SK-N-SH treated with all-trans-retinoic acid at 6 μM for 48 hours (cell line): ENCODE results near the gene TMLHE.

Experiments used
- ATAC-seq: fragments of 200-7000 bp; cut with Tn5 transposase; 3 replicates; pipeline ENCODE4 v1.9.1; 2020; ENCODE audit warnings: mild to moderate bottlenecking, moderate library complexity
- ARNTL ChIP-seq: fragments of 450-650 bp; formaldehyde crosslinking; IDR thresholded peaks from 2 replicates; pipeline ENCODE4 v1.5.0; 2020; ENCODE audit warnings: low read depth, mild to moderate bottlenecking, moderate library complexity, borderline replicate concordance
- CSDC2 ChIP-seq: fragments of 250-450 bp; sonication (Bioruptor Pico); IDR thresholded peaks from 2 replicates; pipeline ENCODE4 v1.5.0; 2020; ENCODE audit warnings: mild to moderate bottlenecking, moderate library complexity
- CSRNP3 ChIP-seq: fragments of 250-450 bp; sonication (Bioruptor Pico); IDR thresholded peaks from 2 replicates; pipeline ENCODE4 v1.5.1; 2021; ENCODE audit warnings: mild to moderate bottlenecking, moderate library complexity
- ESRRG ChIP-seq: fragments of 250-450 bp; sonication (Bioruptor Pico); IDR thresholded peaks from 2 replicates; pipeline ENCODE4 v1.6.1; 2021; ENCODE audit warnings: mild to moderate bottlenecking
- GLIS3 ChIP-seq: fragments of 250-450 bp; sonication (Bioruptor Pico); IDR thresholded peaks from 2 replicates; pipeline ENCODE4 v1.5.0; 2020; ENCODE audit warnings: mild to moderate bottlenecking, moderate library complexity
- ISL1 ChIP-seq: fragments of 250-450 bp; sonication (Bioruptor Pico); IDR thresholded peaks from 2 replicates; pipeline ENCODE4 v2.1.2; 2022; ENCODE audit warnings: mild to moderate bottlenecking, moderate library complexity
- OSR1 ChIP-seq: fragments of 250-450 bp; sonication (Bioruptor Pico); IDR thresholded peaks from 2 replicates; pipeline ENCODE4 v1.8.0; 2022; ENCODE audit warnings: moderate library complexity, mild to moderate bottlenecking, inconsistent platforms
- PATZ1 ChIP-seq: fragments of 250-450 bp; sonication (Bioruptor Pico); IDR thresholded peaks from 2 replicates; pipeline ENCODE4 v1.8.0; 2020; ENCODE audit warnings: mild to moderate bottlenecking, moderate library complexity, borderline replicate concordance
- RARB ChIP-seq: fragments of 250-450 bp; sonication (Bioruptor Pico); IDR thresholded peaks from 2 replicates; pipeline ENCODE4 v1.8.0; 2021; ENCODE audit warnings: mild to moderate bottlenecking, moderate library complexity
- SNAI2 ChIP-seq: fragments of 250-450 bp; sonication (Bioruptor Pico); IDR thresholded peaks from 2 replicates; pipeline ENCODE4 v1.5.0; 2020; ENCODE audit warnings: mild to moderate bottlenecking, moderate library complexity
- TCF4 ChIP-seq: fragments of 250-450 bp; sonication (Bioruptor Pico); IDR thresholded peaks from 2 replicates; pipeline ENCODE4 v1.8.0; 2021; ENCODE audit warnings: mild to moderate bottlenecking, moderate library complexity, borderline replicate concordance
- TOX ChIP-seq: fragments of 250-450 bp; sonication (Bioruptor Pico); IDR thresholded peaks from 2 replicates; pipeline ENCODE4 v1.8.0; 2021; ENCODE audit warnings: mild to moderate bottlenecking, moderate library complexity, borderline replicate concordance
- TSHZ2 ChIP-seq: fragments of 250-450 bp; sonication (Bioruptor Pico); IDR thresholded peaks from 2 replicates; pipeline ENCODE4 v1.5.0; 2020; ENCODE audit warnings: mild to moderate bottlenecking, moderate library complexity
- ZFP3 ChIP-seq: fragments of 250-450 bp; sonication (Bioruptor Pico); IDR thresholded peaks from 2 replicates; pipeline ENCODE4 v1.5.0; 2020; ENCODE audit warnings: mild to moderate bottlenecking, moderate library complexity
- ZFP30 ChIP-seq: fragments of 450-650 bp; formaldehyde crosslinking; IDR thresholded peaks from 2 replicates; pipeline ENCODE4 v1.5.0; 2022; ENCODE audit warnings: mild to moderate bottlenecking, moderate library complexity
- ZNF565 ChIP-seq: fragments of 450-650 bp; formaldehyde crosslinking; conservative IDR thresholded peaks from 2 replicates; pipeline ENCODE4 v1.5.0; 2020; ENCODE audit warnings: low read depth, mild to moderate bottlenecking, moderate library complexity
- ZNF70 ChIP-seq: fragments of 450-650 bp; formaldehyde crosslinking; IDR thresholded peaks from 2 replicates; pipeline ENCODE4 v1.5.0; 2020; ENCODE audit warnings: mild to moderate bottlenecking, moderate library complexity
- ZNF8 ChIP-seq: fragments of 450-650 bp; formaldehyde crosslinking; IDR thresholded peaks from 2 replicates; pipeline ENCODE4 v1.5.0; 2020; ENCODE audit warnings: mild to moderate bottlenecking, moderate library complexity
- TF ChIP-seq, protein P1 (sequence below): fragments of 250-450 bp; sonication (Bioruptor Pico); IDR thresholded peaks from 2 replicates; pipeline ENCODE4 v1.8.0; 2021; ENCODE audit warnings: low read depth, mild to moderate bottlenecking, moderate library complexity, borderline replicate concordance
- TF ChIP-seq, protein P2 (sequence below): fragments of 250-450 bp; sonication (Bioruptor Pico); IDR thresholded peaks from 2 replicates; pipeline ENCODE4 v1.5.1; 2020; ENCODE audit warnings: low read depth, mild to moderate bottlenecking, moderate library complexity

The TMLHE gene, protein sequence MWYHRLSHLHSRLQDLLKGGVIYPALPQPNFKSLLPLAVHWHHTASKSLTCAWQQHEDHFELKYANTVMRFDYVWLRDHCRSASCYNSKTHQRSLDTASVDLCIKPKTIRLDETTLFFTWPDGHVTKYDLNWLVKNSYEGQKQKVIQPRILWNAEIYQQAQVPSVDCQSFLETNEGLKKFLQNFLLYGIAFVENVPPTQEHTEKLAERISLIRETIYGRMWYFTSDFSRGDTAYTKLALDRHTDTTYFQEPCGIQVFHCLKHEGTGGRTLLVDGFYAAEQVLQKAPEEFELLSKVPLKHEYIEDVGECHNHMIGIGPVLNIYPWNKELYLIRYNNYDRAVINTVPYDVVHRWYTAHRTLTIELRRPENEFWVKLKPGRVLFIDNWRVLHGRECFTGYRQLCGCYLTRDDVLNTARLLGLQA

GRCh38 chrX:155612312-155613224 is at the start of gene TMLHE, which contains the start of gene SPRY3:
TMLHE (minus strand) TSS chrX:155612952; CDS start chrX:155545276, 67,676 bp downstream.
SPRY3 (plus strand) TSS chrX:155612586.
- TF ChIP-seq SNAI2: 0 out of 2 replicates have a peak, but pooled peaks have one; percentile 58
- no peak for TF ChIP-seq CSRNP3 (CRISPR knock-in tag)
- TF ChIP-seq, all 23 proteins: peak for 1
- peak; percentile 96 for ATAC-seq

DNA sequence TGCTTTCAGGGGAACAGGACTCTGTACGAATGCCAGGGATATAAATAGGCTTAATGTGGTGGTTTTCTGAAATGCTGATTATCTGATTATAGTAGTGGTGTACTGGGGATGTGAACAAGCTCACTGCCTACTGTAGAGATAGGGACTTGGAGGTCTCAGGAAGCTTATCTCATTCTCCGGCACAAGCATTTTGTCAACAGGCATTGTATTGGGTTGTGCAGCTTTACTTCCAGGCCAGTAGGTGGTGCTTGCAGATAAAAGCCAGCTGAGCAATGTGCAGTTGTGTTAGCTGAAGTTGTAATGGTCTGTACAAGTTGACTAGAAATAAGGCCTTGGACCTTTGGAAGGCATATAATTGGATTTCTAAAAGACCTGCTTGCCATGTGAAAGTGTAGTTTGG is 49.5 kb upstream of the TMLHE start:
- TF ChIP-seq RARB (CRISPR knock-in tag) (no peak), ZNF70 (CRISPR knock-in tag) (no peak), TSHZ2 (CRISPR knock-in tag) (no peak), ZFP3 (CRISPR knock-in tag) (no peak), GLIS3 (CRISPR knock-in tag) (no peak), SNAI2 (no peak), TOX (no peak), PATZ1 (CRISPR knock-in tag) (no peak), ESRRG (CRISPR knock-in tag) (no peak), TCF4 (CRISPR knock-in tag) (no peak), ISL1 (CRISPR knock-in tag) (no peak), ZNF8 (CRISPR knock-in tag) (no peak), CSDC2 (no peak), OSR1 (CRISPR knock-in tag) (no peak), ARNTL (CRISPR knock-in tag) (no peak), ZFP30 (no peak), ZNF565 (CRISPR knock-in tag) (no peak)
- TF ChIP-seq, protein P1, sequence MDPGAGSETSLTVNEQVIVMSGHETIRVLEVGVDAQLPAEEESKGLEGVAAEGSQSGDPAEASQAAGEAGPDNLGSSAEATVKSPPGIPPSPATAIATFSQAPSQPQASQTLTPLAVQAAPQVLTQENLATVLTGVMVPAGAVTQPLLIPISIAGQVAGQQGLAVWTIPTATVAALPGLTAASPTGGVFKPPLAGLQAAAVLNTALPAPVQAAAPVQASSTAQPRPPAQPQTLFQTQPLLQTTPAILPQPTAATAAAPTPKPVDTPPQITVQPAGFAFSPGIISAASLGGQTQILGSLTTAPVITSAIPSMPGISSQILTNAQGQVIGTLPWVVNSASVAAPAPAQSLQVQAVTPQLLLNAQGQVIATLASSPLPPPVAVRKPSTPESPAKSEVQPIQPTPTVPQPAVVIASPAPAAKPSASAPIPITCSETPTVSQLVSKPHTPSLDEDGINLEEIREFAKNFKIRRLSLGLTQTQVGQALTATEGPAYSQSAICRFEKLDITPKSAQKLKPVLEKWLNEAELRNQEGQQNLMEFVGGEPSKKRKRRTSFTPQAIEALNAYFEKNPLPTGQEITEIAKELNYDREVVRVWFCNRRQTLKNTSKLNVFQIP (CRISPR knock-in tag): no peak
- TF ChIP-seq, protein P2, sequence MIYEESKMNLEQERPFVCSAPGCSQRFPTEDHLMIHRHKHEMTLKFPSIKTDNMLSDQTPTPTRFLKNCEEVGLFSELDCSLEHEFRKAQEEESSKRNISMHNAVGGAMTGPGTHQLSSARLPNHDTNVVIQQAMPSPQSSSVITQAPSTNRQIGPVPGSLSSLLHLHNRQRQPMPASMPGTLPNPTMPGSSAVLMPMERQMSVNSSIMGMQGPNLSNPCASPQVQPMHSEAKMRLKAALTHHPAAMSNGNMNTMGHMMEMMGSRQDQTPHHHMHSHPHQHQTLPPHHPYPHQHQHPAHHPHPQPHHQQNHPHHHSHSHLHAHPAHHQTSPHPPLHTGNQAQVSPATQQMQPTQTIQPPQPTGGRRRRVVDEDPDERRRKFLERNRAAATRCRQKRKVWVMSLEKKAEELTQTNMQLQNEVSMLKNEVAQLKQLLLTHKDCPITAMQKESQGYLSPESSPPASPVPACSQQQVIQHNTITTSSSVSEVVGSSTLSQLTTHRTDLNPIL (CRISPR knock-in tag): no peak
- ATAC-seq: no peak
